PC-3 (cell line): ENCODE data around the gene DCAF15. TPM values are rescaled to one million over a fixed set of nuclear protein-coding genes. Genes with fewer than 3 reads are reported as not detected.

Experiments
- ATAC-seq: fragments of 200-7000 bp; cut with Tn5 transposase; 2 replicates; pipeline ENCODE4 v1.9.1; 2020; ENCODE audit warnings: mild to moderate bottlenecking, moderate library complexity
- BruUV-seq: library from RNA; stranded (reverse); fragments of 400-500 nt; replicated peaks from 2 replicates; lab custom pipeline; 2021; lab: Mats Ljungman, UMichigan
- CTCF ChIA-PET: fragments of 300-600 bp; sonication (Branson Sonifier 250); formaldehyde crosslinking; loops from one replicate; lab custom pipeline; 2022; ENCODE audit warnings: antibody characterized with exemption; lab: Charles Lee
- POLR2A ChIA-PET: fragments of 300-600 bp; sonication (Branson Sonifier 250); formaldehyde crosslinking; loops from one replicate; lab custom pipeline; 2022; ENCODE audit warnings: antibody characterized with exemption; ENCODE audit not compliant: unreplicated experiment; lab: Charles Lee
- DNase-seq: peaks from one replicate; pipeline ENCODE4 v3.0.0-alpha.2; 2015
- H2AFZ ChIP-seq: fragments of 300-600 bp; sonication (generic); 2 replicates; pipeline ENCODE4 v1.6.0; 2016; ENCODE audit warnings: antibody characterized with exemption, low read length
- H3F3A ChIP-seq: fragments of 300-600 bp; sonication (generic); one replicate; pipeline ENCODE4 v1.6.0; 2017; ENCODE audit warnings: antibody characterized with exemption, low read length, control low read depth, mild to moderate bottlenecking; ENCODE audit not compliant: unreplicated experiment
- H3K27ac ChIP-seq: fragments of 300-600 bp; sonication (generic); 2 replicates; pipeline ENCODE4 v1.5.1; 2016; ENCODE audit warnings: mild to moderate bottlenecking, low read length
- H3K27me3 ChIP-seq: fragments of 300-600 bp; sonication (generic); 2 replicates; pipeline ENCODE4 v1.6.1; 2016; ENCODE audit warnings: low read length, mixed read lengths
- H3K36me3 ChIP-seq: fragments of 300-600 bp; sonication (generic); 2 replicates; pipeline ENCODE4 v1.6.1; 2016; ENCODE audit warnings: low read depth, mixed run types, low read length, mixed read lengths
- H3K4me1 ChIP-seq: fragments of 300-600 bp; sonication (generic); 2 replicates; pipeline ENCODE4 v1.5.1; 2016; ENCODE audit warnings: low read length; ENCODE audit not compliant: insufficient read depth
- H3K4me2 ChIP-seq: fragments of 300-600 bp; sonication (generic); 2 replicates; pipeline ENCODE4 v1.6.0; 2016; ENCODE audit warnings: low read length
- H3K4me3 ChIP-seq: fragments of 300-600 bp; sonication (generic); 2 replicates; pipeline ENCODE4 v1.5.1; 2016; ENCODE audit warnings: mild to moderate bottlenecking, low read length, mixed read lengths
- H3K79me2 ChIP-seq: fragments of 300-600 bp; sonication (generic); 2 replicates; pipeline ENCODE4 v1.6.1; 2017; ENCODE audit warnings: low read length, mixed read lengths
- H3K9ac ChIP-seq: fragments of 300-600 bp; sonication (generic); 2 replicates; pipeline ENCODE4 v1.6.0; 2016; ENCODE audit warnings: mild to moderate bottlenecking, low read length
- H3K9me2 ChIP-seq: fragments of 300-600 bp; sonication (generic); replicated peaks from 2 replicates; pipeline ENCODE4 v1.6.1; 2016; ENCODE audit warnings: mixed run types, low read length, mixed read lengths
- H3K9me3 ChIP-seq: fragments of 300-600 bp; sonication (generic); 2 replicates; pipeline ENCODE4 v1.6.1; 2016; ENCODE audit warnings: low read length, mixed read lengths
- H4K20me1 ChIP-seq: fragments of 300-600 bp; sonication (generic); 2 replicates; pipeline ENCODE4 v1.6.1; 2016; ENCODE audit warnings: low read length, mixed read lengths
- EZH2 ChIP-seq: fragments of 300-600 bp; sonication (generic); IDR thresholded peaks from one replicate; pipeline ENCODE4 v1.6.1; 2017; ENCODE audit warnings: antibody characterized with exemption, mild to moderate bottlenecking, low read length; ENCODE audit not compliant: unreplicated experiment
- EZH2phosphoT487 ChIP-seq: fragments of 300-600 bp; sonication (generic); IDR thresholded peaks from 2 replicates; pipeline ENCODE4 v1.6.1; 2018; ENCODE audit warnings: mild to moderate bottlenecking, antibody characterized with exemption, low read length, borderline replicate concordance
- intact Hi-C: fragments of 100-400 bp; cut with micrococcal nuclease; formaldehyde crosslinking; loops from 2 replicates; pipeline ENCODE4 v1.9.0; 2023
- total RNA-seq: library from RNA; depleted of rRNA; stranded (reverse); fragments of >200 nt; gene quantifications from 2 replicates; pipeline ENCODE4 v1.2.3, GENCODE V29; 2014
- TF ChIP-seq, protein P1 (sequence below): fragments of 300-600 bp; sonication (generic); conservative IDR thresholded peaks from 2 replicates; pipeline ENCODE4 v1.5.1; 2017; ENCODE audit warnings: antibody characterized with exemption, low read depth, mild to moderate bottlenecking, low read length

DCAF15 gene
- total RNA-seq, 1 experiment from 2014 or later, result 50.8 TPM

DNA sequence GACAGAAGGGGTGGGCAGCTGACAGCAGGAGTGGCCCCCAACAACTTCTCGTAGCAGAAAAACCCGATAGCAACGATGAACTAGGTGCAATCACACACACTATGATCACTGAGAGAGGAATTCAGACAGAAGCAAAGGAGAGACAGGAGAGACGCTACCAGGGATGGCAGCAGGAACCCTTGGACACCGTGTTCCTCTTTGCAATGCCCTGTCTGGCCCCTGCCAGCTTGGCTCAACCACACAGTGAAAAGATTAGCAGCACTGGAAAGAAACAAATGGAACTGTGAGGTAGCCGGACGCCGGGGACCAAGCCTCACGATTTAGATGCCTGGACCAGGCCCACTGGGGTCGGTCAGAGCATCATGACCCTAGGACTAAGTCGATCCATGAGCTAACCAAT, 23.6 kb downstream of the DCAF15 start:
- no peak overlapping the region for H3K9ac ChIP-seq
- no peak overlapping the region for H3K4me3 ChIP-seq
- H4K20me1 ChIP-seq, result no peaks in the 10 kb centered on the region
- H3K4me1 ChIP-seq, result no peaks in the 10 kb centered on the region
- H2AFZ ChIP-seq, result no peak overlapping the region
- ChIA-PET CTCF (no interaction called here), POLR2A (no interaction called here)
- H3K27me3 ChIP-seq, result no peaks in the 10 kb centered on the region
- no peaks in the 10 kb centered on the region for H3K9me3 ChIP-seq
- ATAC-seq (no peak), DNase-seq (no peak)
- H3F3A ChIP-seq, result no peaks in the 10 kb centered on the region
- no TSS peak for BruUV-seq
- intact Hi-C loops, result no loop called here
- H3K4me2 ChIP-seq, result no peak overlapping the region
- no peak overlapping the region for H3K27ac ChIP-seq
- H3K79me2 ChIP-seq, result no peaks in the 10 kb centered on the region
- no peak for TF ChIP-seq EZH2phosphoT487
- no peak for TF ChIP-seq EZH2
- TF ChIP-seq, protein P1, sequence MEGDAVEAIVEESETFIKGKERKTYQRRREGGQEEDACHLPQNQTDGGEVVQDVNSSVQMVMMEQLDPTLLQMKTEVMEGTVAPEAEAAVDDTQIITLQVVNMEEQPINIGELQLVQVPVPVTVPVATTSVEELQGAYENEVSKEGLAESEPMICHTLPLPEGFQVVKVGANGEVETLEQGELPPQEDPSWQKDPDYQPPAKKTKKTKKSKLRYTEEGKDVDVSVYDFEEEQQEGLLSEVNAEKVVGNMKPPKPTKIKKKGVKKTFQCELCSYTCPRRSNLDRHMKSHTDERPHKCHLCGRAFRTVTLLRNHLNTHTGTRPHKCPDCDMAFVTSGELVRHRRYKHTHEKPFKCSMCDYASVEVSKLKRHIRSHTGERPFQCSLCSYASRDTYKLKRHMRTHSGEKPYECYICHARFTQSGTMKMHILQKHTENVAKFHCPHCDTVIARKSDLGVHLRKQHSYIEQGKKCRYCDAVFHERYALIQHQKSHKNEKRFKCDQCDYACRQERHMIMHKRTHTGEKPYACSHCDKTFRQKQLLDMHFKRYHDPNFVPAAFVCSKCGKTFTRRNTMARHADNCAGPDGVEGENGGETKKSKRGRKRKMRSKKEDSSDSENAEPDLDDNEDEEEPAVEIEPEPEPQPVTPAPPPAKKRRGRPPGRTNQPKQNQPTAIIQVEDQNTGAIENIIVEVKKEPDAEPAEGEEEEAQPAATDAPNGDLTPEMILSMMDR, result no peak
- no peaks in the 10 kb centered on the region for H3K9me2 ChIP-seq
- peaks cover 7% of the 10 kb centered on the region; the same call in 1 of the 2 replicates for H3K36me3 ChIP-seq

DNA sequence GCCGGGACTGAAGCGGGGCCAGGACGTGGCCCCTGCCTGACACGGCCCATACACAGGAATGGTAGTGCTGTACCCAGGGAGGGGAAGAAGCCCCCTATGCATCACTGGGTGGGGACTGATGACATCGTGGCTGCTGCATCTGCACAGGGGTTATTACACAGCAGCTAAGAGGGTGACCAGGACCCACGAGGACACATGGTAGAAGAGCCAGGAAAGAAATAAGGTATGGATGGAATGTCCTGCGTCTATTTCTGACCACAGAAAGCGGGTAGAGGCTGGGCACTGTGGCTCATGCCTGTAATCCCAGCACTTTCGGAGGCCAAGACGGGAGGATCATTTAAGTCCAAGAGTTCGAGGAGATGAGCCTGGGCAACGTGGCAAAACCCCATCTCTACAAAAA, 24.1 kb downstream of the DCAF15 start:
- no peak for ATAC-seq
- CTCF ChIA-PET, result no interaction called here
- BruUV-seq, result no TSS peak

DNA sequence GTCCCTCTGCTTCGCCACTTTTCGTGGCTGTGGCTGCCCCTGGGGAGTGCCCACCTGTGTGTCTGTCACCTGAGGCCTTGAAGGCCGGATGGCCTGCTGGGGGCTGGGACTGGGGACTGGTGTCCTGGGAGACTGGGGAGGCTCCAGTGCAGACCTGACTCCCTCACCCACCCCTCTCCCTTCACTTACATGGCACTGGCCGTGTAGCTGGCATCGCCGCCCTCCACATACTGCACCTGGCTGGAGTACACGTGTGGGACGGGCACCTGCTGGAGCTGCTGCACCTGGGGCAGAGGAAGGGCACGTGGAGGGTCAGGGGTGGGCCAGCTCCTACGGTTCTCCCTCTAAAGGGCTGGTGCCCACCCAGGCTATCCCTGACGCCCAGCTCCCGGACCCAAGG, 25.5 kb downstream of the DCAF15 start:
- H3K4me3 ChIP-seq, result no peak overlapping the region
- no peaks in the 10 kb centered on the region for H3K9me3 ChIP-seq
- BruUV-seq, result no TSS peak
- peaks cover 2% of the 10 kb centered on the region; the same call in 1 of the 2 replicates for H3K36me3 ChIP-seq
- no peaks in the 10 kb centered on the region for H3K79me2 ChIP-seq
- no peaks in the 10 kb centered on the region for H3K9me2 ChIP-seq
- no peak overlapping the region for H2AFZ ChIP-seq
- POLR2A ChIA-PET, result no interaction called here
- H4K20me1 ChIP-seq, result no peaks in the 10 kb centered on the region
- no peak overlapping the region for H3K4me2 ChIP-seq
- intact Hi-C loops, result no loop called here
- CTCF ChIA-PET, result no interaction called here
- no peak overlapping the region for H3K27ac ChIP-seq
- no peaks in the 10 kb centered on the region for H3K4me1 ChIP-seq
- DNase-seq, result no peak
- no peaks in the 10 kb centered on the region for H3F3A ChIP-seq
- H3K9ac ChIP-seq, result no peak overlapping the region
- TF ChIP-seq EZH2phosphoT487, result no peak
- TF ChIP-seq EZH2, result no peak
- TF ChIP-seq, protein P1, result no peak
- no peaks in the 10 kb centered on the region for H3K27me3 ChIP-seq
- ATAC-seq, result no peak

More for the DNA sequence above, 24.1 kb downstream of the DCAF15 start:
- Histone ChIP-seq H2AFZ (no peak overlapping the region), H3K36me3 (peaks cover 7% of the 10 kb centered on the region; the same call in 1 of the 2 replicates), H3K9ac (no peak overlapping the region), H3K27ac (no peak overlapping the region), H3K9me3 (no peaks in the 10 kb centered on the region), H3K27me3 (no peaks in the 10 kb centered on the region), H3K79me2 (no peaks in the 10 kb centered on the region), H3K4me3 (no peak overlapping the region), H3F3A (no peaks in the 10 kb centered on the region), H4K20me1 (no peaks in the 10 kb centered on the region), H3K4me1 (no peaks in the 10 kb centered on the region), H3K9me2 (no peaks in the 10 kb centered on the region), H3K4me2 (no peak overlapping the region)
- TF ChIP-seq, protein P1, result no peak
- TF ChIP-seq EZH2phosphoT487 (no peak), EZH2 (no peak)
- POLR2A ChIA-PET, result no interaction called here
- no peak for DNase-seq
- intact Hi-C loops, result no loop called here
